H1 (cell line): ENCODE results near the gene DGKI. TPM values are rescaled to one million over a fixed set of nuclear protein-coding genes. Genes with fewer than 3 reads are reported as not detected.

Experiments
- CTCF ChIA-PET: fragments of 300-600 bp; sonication (Branson Sonifier 250); formaldehyde crosslinking; loops from one replicate; lab custom pipeline; 2021; ENCODE audit not compliant: partially characterized antibody; lab: Charles Lee
- POLR2A ChIA-PET: fragments of 300-600 bp; sonication (Branson Sonifier 250); formaldehyde crosslinking; loops from one replicate; lab custom pipeline; 2021; ENCODE audit warnings: inconsistent platforms; ENCODE audit not compliant: partially characterized antibody; lab: Charles Lee
- DNase-seq, 2 experiments: peaks; one replicate each; pipeline versions ENCODE4 v3.0.0 to v3.0.0-alpha.2; 2010 to 2022; ENCODE audit warnings: low spot score in 2 of 2, low read depth in 1 of 2, mixed read lengths in 1 of 2
- FAIRE-seq: peaks from 2 replicates; lab custom pipeline; 2011; peaks lifted over from hg19 to GRCh38; lab: Jason Lieb, UNC
- H2AFZ ChIP-seq: 2 replicates; pipeline ENCODE4 v1.8.1; 2012; ENCODE audit warnings: low read length, inconsistent platforms
- H2AK5ac ChIP-seq: 2 replicates; pipeline ENCODE4 v1.6.1; 2013; ENCODE audit warnings: low read depth, low read length
- H2BK120ac ChIP-seq: replicated peaks from 2 replicates; pipeline ENCODE3; 2013; ENCODE audit warnings: low read depth, low read length, inconsistent platforms
- H2BK12ac ChIP-seq: 2 replicates; pipeline ENCODE4 v1.6.1; 2013; ENCODE audit warnings: low read depth, low read length
- H2BK15ac ChIP-seq: 2 replicates; pipeline ENCODE4 v1.6.1; 2013; ENCODE audit warnings: low read length
- H2BK20ac ChIP-seq: 2 replicates; pipeline ENCODE4 v1.6.1; 2013; ENCODE audit warnings: low read length
- H2BK5ac ChIP-seq: 2 replicates; pipeline ENCODE4 v1.6.1; 2013; ENCODE audit warnings: low read depth, low read length
- H3K14ac ChIP-seq: 2 replicates; pipeline ENCODE4 v1.6.1; 2013; ENCODE audit warnings: inconsistent platforms; ENCODE audit not compliant: insufficient read length
- H3K18ac ChIP-seq: 2 replicates; pipeline ENCODE4 v1.6.1; 2013; ENCODE audit warnings: low read length; ENCODE audit errors: extremely low read depth
- H3K23ac ChIP-seq: 2 replicates; pipeline ENCODE4 v1.6.1; 2013; ENCODE audit warnings: inconsistent platforms; ENCODE audit not compliant: insufficient read length
- H3K23me2 ChIP-seq: 2 replicates; pipeline ENCODE4 v1.6.1; 2013; ENCODE audit warnings: low read depth, low read length
- H3K27ac ChIP-seq: 2 replicates; pipeline ENCODE4 v1.6.1; 2011; ENCODE audit warnings: low read depth, low read length, inconsistent platforms
- H3K27me3 ChIP-seq, 4 experiments: replicated peaks in 1 of 4; 1 replicate in 1 of 4; 2 replicates in 3 of 4; pipeline versions ENCODE4 v1.6.1 to v1.8.1; 2011 to 2013; ENCODE audit warnings: low read length in 3 of 4, mild to moderate bottlenecking in 3 of 4, inconsistent platforms in 2 of 4, mixed read lengths in 2 of 4, moderate library complexity in 1 of 4; ENCODE audit not compliant: control insufficient read depth in 3 of 4, insufficient read depth in 3 of 4; ENCODE audit errors: extremely low read depth in 1 of 4
- H3K36me3 ChIP-seq, 4 experiments: 2 replicates each; pipeline versions ENCODE4 v1.6.1 to v1.8.1; 2011 to 2013; ENCODE audit warnings: mild to moderate bottlenecking in 4 of 4, low read length in 3 of 4, moderate library complexity in 2 of 4, control low read depth in 1 of 4, inconsistent platforms in 1 of 4; ENCODE audit not compliant: insufficient read depth in 4 of 4, control insufficient read depth in 2 of 4
- H3K4ac ChIP-seq: replicated peaks from 2 replicates; pipeline ENCODE3; 2013; ENCODE audit warnings: low read length, low read depth, mixed read lengths, inconsistent platforms; ENCODE audit not compliant: insufficient read length
- H3K4me1 ChIP-seq, 4 experiments: replicated peaks in 1 of 4; 1 replicate in 1 of 4; 2 replicates in 3 of 4; pipeline versions ENCODE4 v1.6.1 to v1.8.1; 2011 to 2013; ENCODE audit warnings: low read length in 3 of 4, inconsistent platforms in 2 of 4, mixed read lengths in 1 of 4; ENCODE audit not compliant: insufficient read depth in 4 of 4, control insufficient read depth in 3 of 4
- H3K4me2 ChIP-seq, 2 experiments: 2 replicates each; pipeline versions ENCODE4 v1.6.1 to v1.8.1; 2011 to 2013; ENCODE audit warnings: low read depth in 2 of 2, low read length in 2 of 2, control low read depth in 1 of 2, inconsistent platforms in 1 of 2, mild to moderate bottlenecking in 1 of 2; ENCODE audit not compliant: insufficient read depth in 1 of 2
- H3K4me3 ChIP-seq, 4 experiments: fragments of 200-600, 300-600 bp in 1 of 4; sonication (generic), shearing (Covaris generic), sonication (Bioruptor Twin) in 1 of 4; 2 replicates each; pipeline versions ENCODE4 v1.5.1 to v1.8.1; 2011 to 2016; ENCODE audit warnings: low read length in 4 of 4, low read depth in 3 of 4, control low read depth in 2 of 4, inconsistent platforms in 2 of 4, mild to moderate bottlenecking in 2 of 4, mixed read lengths in 1 of 4, moderate library complexity in 1 of 4; ENCODE audit not compliant: insufficient read depth in 2 of 4; ENCODE audit errors: extremely low read depth in 1 of 4
- H3K56ac ChIP-seq: replicated peaks from 2 replicates; pipeline ENCODE3; 2013; ENCODE audit warnings: low read depth, mild to moderate bottlenecking, mixed read lengths, low read length, inconsistent platforms; ENCODE audit not compliant: insufficient read length
- H3K79me1 ChIP-seq: 2 replicates; pipeline ENCODE4 v1.6.1; 2013; ENCODE audit warnings: low read depth, low read length, control low read depth
- H3K79me2 ChIP-seq, 2 experiments: 2 replicates each; pipeline versions ENCODE4 v1.6.1 to v1.8.1; 2012 to 2013; ENCODE audit warnings: low read length in 2 of 2, mild to moderate bottlenecking in 2 of 2, inconsistent platforms in 1 of 2; ENCODE audit not compliant: insufficient read depth in 2 of 2, control insufficient read depth in 1 of 2
- H3K9ac ChIP-seq, 4 experiments: replicated peaks in 1 of 4; 1 replicate in 1 of 4; 2 replicates in 3 of 4; pipeline versions ENCODE4 v1.6.1 to v1.8.1; 2011 to 2013; ENCODE audit warnings: low read depth in 3 of 4, low read length in 3 of 4, control low read depth in 2 of 4, mild to moderate bottlenecking in 2 of 4, moderate library complexity in 2 of 4, inconsistent platforms in 1 of 4; ENCODE audit errors: extremely low read depth in 1 of 4
- H3K9me3 ChIP-seq, 2 experiments: 2 replicates each; pipeline versions ENCODE4 v1.6.1 to v1.8.1; 2012 to 2013; ENCODE audit warnings: mild to moderate bottlenecking in 2 of 2, moderate library complexity in 2 of 2, control low read depth in 1 of 2, inconsistent platforms in 1 of 2, low read depth in 1 of 2, low read length in 1 of 2, mixed read lengths in 1 of 2; ENCODE audit not compliant: insufficient read depth in 2 of 2
- H4K20me1 ChIP-seq, 2 experiments: replicated peaks in 1 of 2; 2 replicates each; pipeline versions ENCODE3 to v1.8.1; 2011 to 2013; ENCODE audit warnings: inconsistent platforms in 2 of 2, low read length in 2 of 2, mild to moderate bottlenecking in 1 of 2; ENCODE audit not compliant: insufficient read depth in 2 of 2, control insufficient read depth in 1 of 2
- H4K5ac ChIP-seq: 2 replicates; pipeline ENCODE4 v1.6.1; 2013; ENCODE audit warnings: low read length, low read depth, mixed read lengths, inconsistent platforms; ENCODE audit not compliant: insufficient read length
- H4K8ac ChIP-seq: 2 replicates; pipeline ENCODE4 v1.8.0; 2013; ENCODE audit warnings: mild to moderate bottlenecking, moderate library complexity, low read length, inconsistent platforms; ENCODE audit not compliant: insufficient read depth; ENCODE audit errors: extremely low read depth
- H4K91ac ChIP-seq: replicated peaks from 2 replicates; pipeline ENCODE3; 2013; ENCODE audit warnings: low read length, mixed read lengths, inconsistent platforms; ENCODE audit not compliant: insufficient read length
- CREB1 ChIP-seq: IDR thresholded peaks from 2 replicates; pipeline ENCODE4 v1.6.1; 2012; ENCODE audit warnings: inconsistent platforms
- GABPA ChIP-seq: IDR thresholded peaks from 2 replicates; pipeline ENCODE4 v1.6.1; 2011; ENCODE audit warnings: mild to moderate bottlenecking, low read length, moderate library complexity, borderline replicate concordance; ENCODE audit not compliant: insufficient read depth
- WGBS, 2 experiments: shearing (Covaris generic) in 1 of 2; methylation state at CpG; one replicate each; pipeline versions ENCODE4 v1.1.6 to v1.1.7; 2013 to 2015; ENCODE audit warnings: low lambda C conversion rate in 2 of 2, mixed read lengths in 2 of 2, inconsistent platforms in 1 of 2, low coverage in 1 of 2, missing lambda C conversion rate in 1 of 2; ENCODE audit not compliant: insufficient replicate concordance in 2 of 2, insufficient coverage in 1 of 2, insufficient read length in 1 of 2; ENCODE audit errors: extremely low coverage in 1 of 2, missing lambda C conversion rate in 1 of 2; 5-methylcytosine and 5-hydroxymethylcytosine counted together
- polyA plus RNA-seq, 7 experiments: library from polyadenylated mRNA; depleted of rRNA in 3 of 7; stranded (reverse) in 5 of 7; unstranded in 2 of 7; fragments of >200 nt in 5 of 7; fragments of 200-250 nt in 2 of 7; gene quantifications; 1 replicate in 5 of 7; 2 replicates in 1 of 7; 4 replicates in 1 of 7; pipeline versions ENCODE4 v1.2.1 to v1.2.3, GENCODE V29; 2011 to 2013; ENCODE audit warnings: missing spikeins in 2 of 7, mixed read lengths in 2 of 7
- total RNA-seq: library from RNA; stranded (reverse); fragmentation: NEBNext Ultra II Directional; extraction: Animal tissue kit (Norgen Biotek cat#: 25700); gene quantifications from 2 replicates; pipeline ENCODE4 v1.2.1, GENCODE V29; 2021

The DGKI gene
- total and polyA plus RNA-seq, 2 of the 8 experiments (the other 6 are each of a cell fraction or from before 2014, with no cell fraction given) = 0.20 to 0.71 TPM

- 91% methylated on average over 3 of the region's 3 CpGs; no CpG with 5 or more reads in 1 of the 2 experiments for WGBS, 2 experiments
- no peak overlapping the region for H3K4ac ChIP-seq
- POLR2A ChIA-PET = interaction anchor here (0.7 kb wide), 1 partner anchor 124 kb away, joined by 6 read pairs; no protein-coding TSS in a partner anchor
- no peak overlapping the region for H4K8ac ChIP-seq
- H3K4me2 ChIP-seq = no peak overlapping the region
- peaks cover 26 to 27% of the 10 kb centered on the region in 2 experiments; a peak in 3 of 4 replicates for H3K9me3 ChIP-seq
- DNase-seq (no peak), FAIRE-seq (no peak)
- H2BK15ac ChIP-seq = no peak overlapping the region
- H2BK20ac ChIP-seq = no peak overlapping the region
- H2BK12ac ChIP-seq = no peak overlapping the region
- H4K5ac ChIP-seq = no peak overlapping the region
- peaks cover 4 to 10% (median 7%) of the 10 kb centered on the region in 4 experiments; a peak in 4 of 7 replicates for H3K4me1 ChIP-seq
- H2BK5ac ChIP-seq = no peak overlapping the region
- H3K79me1 ChIP-seq = no peaks in the 10 kb centered on the region
- CTCF ChIA-PET = interaction anchor here (0.8 to 2.7 kb wide), 7 partner anchors 9 to 230 kb away, joined by 3 to 8 read pairs (median 3); no protein-coding TSS in a partner anchor
- no peak overlapping the region for H2AK5ac ChIP-seq
- H3K27ac ChIP-seq = no peak overlapping the region
- H3K36me3 ChIP-seq = peaks cover 0 to 6% (median 0%) of the 10 kb centered on the region in 4 experiments; a peak in 2 of 8 replicates
- no peak overlapping the region for H4K91ac ChIP-seq
- no peak overlapping the region for H3K4me3 ChIP-seq
- H3K9ac ChIP-seq = no peak overlapping the region
- no peak overlapping the region for H2BK120ac ChIP-seq
- no peak overlapping the region for H2AFZ ChIP-seq
- H3K14ac ChIP-seq = no peak overlapping the region
- H3K23ac ChIP-seq = no peak overlapping the region
- no peak overlapping the region for H3K18ac ChIP-seq
- no peaks in the 10 kb centered on the region for H3K23me2 ChIP-seq
- no peaks in the 10 kb centered on the region for H3K27me3 ChIP-seq
- H4K20me1 ChIP-seq = no peaks in the 10 kb centered on the region
- no peak overlapping the region for H3K56ac ChIP-seq
- H3K79me2 ChIP-seq = no peaks in the 10 kb centered on the region
- TF ChIP-seq GABPA = no peak
- TF ChIP-seq CREB1 = no peak
Measured at GRCh38 chr7:137835486-137836112, 11.2 kb downstream of the DGKI start.
